ENCODE data around the gene SH3BP1. TPM values are rescaled to one million over a fixed set of nuclear protein-coding genes. Genes with fewer than 3 reads are reported as not detected.

Gene SH3BP1
- total and polyA plus RNA-seq, 8 donors: 2.0 to 9.3 (median 3.9) TPM

GRCh38 chr22:37704645-37705044 lies 65.2 kb downstream of the SH3BP1 start:
- Histone ChIP-seq H3K27me3 (no peaks in the 10 kb centered on the region), H3K4me3 (no peak overlapping the region), H3K9me3 (no peaks in the 10 kb centered on the region), H3K36me3 (no peaks in the 10 kb centered on the region), H3K4me1 (no peaks in the 10 kb centered on the region), H3K27ac (no peak overlapping the region)
- ATAC-seq (no peak), DNase-seq (no peak), FAIRE-seq (no peak)
- TF ChIP-seq CTCF (IDR thresholded peaks at IDR 0.05): no peak
- WGBS, 2 donors: 81 to 85% methylated on average over 3 of the region's 3 CpGs
- intact Hi-C loops (cut with DNase I): no loop called here

GRCh38 chr22:37705205-37705604 lies 65.7 kb downstream of the SH3BP1 start:
- FAIRE-seq (no peak), ATAC-seq (no peak), DNase-seq (no peak)
- Histone ChIP-seq H3K36me3 (no peaks in the 10 kb centered on the region), H3K4me1 (no peaks in the 10 kb centered on the region), H3K27ac (no peak overlapping the region), H3K9me3 (no peaks in the 10 kb centered on the region), H3K27me3 (no peaks in the 10 kb centered on the region), H3K4me3 (no peak overlapping the region)
- intact Hi-C loops (cut with DNase I): no loop called here
- TF ChIP-seq CTCF (IDR thresholded peaks at IDR 0.05): no peak
- 93 to 95% methylated on average over 3 of the region's 3 CpGs for WGBS, 2 donors

Other genes starting within 250 kb of the SH3BP1 start
- gene ELFN2, start 212.2 kb upstream of the SH3BP1 start, total RNA-seq: 1 to 10 TPM in 3 of 6 donors, under 1 TPM in 3; 0.19 to 1.8 (median 1.1) TPM
- gene ELFN2, start 212.2 kb upstream of the SH3BP1 start, polyA plus RNA-seq: 1 to 10 TPM in 1 of 2 donors, under 1 TPM in 1; 0.23 to 2.1 TPM
- gene MFNG, start 153.3 kb upstream of the SH3BP1 start, total RNA-seq: 10 to 100 TPM in 1 of 6 donors, 1 to 10 TPM in 5; 1.5 to 10.5 (median 3.4) TPM
- gene MFNG, start 153.3 kb upstream of the SH3BP1 start, polyA plus RNA-seq: 1 to 10 TPM; 5.2 to 6.5 TPM
- 10 to 100 TPM in 4 of 6 donors, 1 to 10 TPM in 2; 9.9 to 20.6 (median 11.5) TPM for gene CARD10, start 120.3 kb upstream of the SH3BP1 start, total RNA-seq
- 10 to 100 TPM; 29.9 to 30.2 TPM for gene CARD10, start 120.3 kb upstream of the SH3BP1 start, polyA plus RNA-seq
- gene CDC42EP1, start 79.2 kb upstream of the SH3BP1 start, total RNA-seq: 100 to 1,000 TPM in 2 of 6 donors, 10 to 100 TPM in 4; 68.8 to 139 (median 96.1) TPM
- gene CDC42EP1, start 79.2 kb upstream of the SH3BP1 start, polyA plus RNA-seq: 10 to 100 TPM; 78.2 to 79.0 TPM
- gene LGALS2, start 59.6 kb upstream of the SH3BP1 start, total RNA-seq: 10 to 100 TPM; 16.0 to 99.5 (median 40.9) TPM
- 10 to 100 TPM; 26.2 to 61.7 TPM for gene LGALS2, start 59.6 kb upstream of the SH3BP1 start, polyA plus RNA-seq
- gene GGA1, start 30.8 kb upstream of the SH3BP1 start, total RNA-seq: 10 to 100 TPM; 17.9 to 36.4 (median 21.5) TPM
- gene GGA1, start 30.8 kb upstream of the SH3BP1 start, polyA plus RNA-seq: 10 to 100 TPM; 81.5 to 84.9 TPM
- gene PDXP, start 19.1 kb downstream of the SH3BP1 start, total RNA-seq: 1 to 10 TPM; 3.6 to 6.8 (median 5.4) TPM
- 10 to 100 TPM in 1 of 2 donors, 1 to 10 TPM in 1; 4.6 to 16.3 TPM for gene PDXP, start 19.1 kb downstream of the SH3BP1 start, polyA plus RNA-seq
- 100 to 1,000 TPM in 2 of 6 donors, 10 to 100 TPM in 4; 15.9 to 191 (median 40.9) TPM for gene LGALS1, start 36.0 kb downstream of the SH3BP1 start, total RNA-seq
- 100 to 1,000 TPM; 172 to 249 TPM for gene LGALS1, start 36.0 kb downstream of the SH3BP1 start, polyA plus RNA-seq
- 10 to 100 TPM in 2 of 6 donors, 1 to 10 TPM in 4; 6.0 to 12.3 (median 8.5) TPM for gene NOL12, start 46.7 kb downstream of the SH3BP1 start, total RNA-seq
- 10 to 100 TPM; 19.0 to 25.6 TPM for gene NOL12, start 46.7 kb downstream of the SH3BP1 start, polyA plus RNA-seq
- gene TRIOBP, start 57.4 kb downstream of the SH3BP1 start, total RNA-seq: 10 to 100 TPM; 17.4 to 36.6 (median 26.0) TPM
- gene TRIOBP, start 57.4 kb downstream of the SH3BP1 start, polyA plus RNA-seq: 10 to 100 TPM; 23.4 to 24.2 TPM
- gene GCAT, start 168.3 kb downstream of the SH3BP1 start, total RNA-seq: 10 to 100 TPM; 27.1 to 54.8 (median 37.8) TPM
- 10 to 100 TPM; 30.9 to 62.7 TPM for gene GCAT, start 168.3 kb downstream of the SH3BP1 start, polyA plus RNA-seq
- under 1 TPM in 4 of 6 donors, not detected in 2; 0.19 to 0.75 (median 0.42) TPM for gene GALR3, start 183.7 kb downstream of the SH3BP1 start, total RNA-seq
- gene GALR3, start 183.7 kb downstream of the SH3BP1 start, polyA plus RNA-seq: under 1 TPM in 1 of 2 donors, not detected in 1; 0.65 TPM
- 10 to 100 TPM; 11.4 to 18.1 (median 15.2) TPM for gene ANKRD54, start 204.7 kb downstream of the SH3BP1 start, total RNA-seq
- 10 to 100 TPM; 22.6 to 24.0 TPM for gene ANKRD54, start 204.7 kb downstream of the SH3BP1 start, polyA plus RNA-seq
- gene EIF3L, start 209.8 kb downstream of the SH3BP1 start, total RNA-seq: 100 to 1,000 TPM; 267 to 412 (median 348) TPM
- 100 to 1,000 TPM; 162 to 242 TPM for gene EIF3L, start 209.8 kb downstream of the SH3BP1 start, polyA plus RNA-seq